Melanocyte of skin (primary cell): ENCODE results near the gene PPIL6. TPM values are rescaled to one million over a fixed set of nuclear protein-coding genes. Genes with fewer than 3 reads are reported as not detected.

Source experiments
- total RNA-seq, 2 donors: library from RNA; depleted of rRNA; stranded (reverse); fragments of >200 nt; gene quantifications; 2 replicates each; pipeline ENCODE4 v1.2.3, GENCODE V29; 2012

PPIL6 gene
- 1 to 10 TPM; 4.8 to 6.0 TPM for total RNA-seq

GRCh38 chr6:109440331-109441068 is at the start of gene PPIL6, which contains the start of gene SMPD2:
TSS of gene PPIL6 (minus strand) at chr6:109440628. CDS start at chr6:109440590, 38 bp downstream.
TSS of gene SMPD2 (plus strand) at chr6:109440724. CDS start at chr6:109441122, 398 bp downstream.

GRCh38 chr6:109482905-109483734 is 42.7 kb upstream of the PPIL6 start, which contains the start of gene ZBTB24:
TSS of gene ZBTB24 (minus strand) at chr6:109483219. CDS start at chr6:109482026, 1,193 bp downstream.

GRCh38 chr6:109455437-109456110 is 15.1 kb upstream of the PPIL6 start, which contains the start of gene MICAL1:
TSS of gene MICAL1 (minus strand) at chr6:109455772. CDS start at chr6:109454196, 1,576 bp downstream.

GRCh38 chr6:109381747-109382575 is 58.5 kb downstream of the PPIL6 start, which contains the start of gene CD164:
TSS of gene CD164 (minus strand) at chr6:109382467. CDS start at chr6:109382378, 89 bp downstream.

Other genes with a start within 250 kb of the PPIL6 start
- gene CD164, start 58.2 kb downstream of the PPIL6 start, total RNA-seq, result 100 to 1,000 TPM; 154 to 183 TPM
- gene SMPD2, start 96 bp upstream of the PPIL6 start, total RNA-seq, result 10 to 100 TPM; 33.0 to 43.0 TPM
- 100 to 1,000 TPM; 128 to 139 TPM for gene MICAL1, start 15.1 kb upstream of the PPIL6 start, total RNA-seq
- 10 to 100 TPM; 12.4 to 17.6 TPM for gene ZBTB24, start 42.6 kb upstream of the PPIL6 start, total RNA-seq